ENCODE results near the gene CHPF2.

Gene CHPF2

DNA sequence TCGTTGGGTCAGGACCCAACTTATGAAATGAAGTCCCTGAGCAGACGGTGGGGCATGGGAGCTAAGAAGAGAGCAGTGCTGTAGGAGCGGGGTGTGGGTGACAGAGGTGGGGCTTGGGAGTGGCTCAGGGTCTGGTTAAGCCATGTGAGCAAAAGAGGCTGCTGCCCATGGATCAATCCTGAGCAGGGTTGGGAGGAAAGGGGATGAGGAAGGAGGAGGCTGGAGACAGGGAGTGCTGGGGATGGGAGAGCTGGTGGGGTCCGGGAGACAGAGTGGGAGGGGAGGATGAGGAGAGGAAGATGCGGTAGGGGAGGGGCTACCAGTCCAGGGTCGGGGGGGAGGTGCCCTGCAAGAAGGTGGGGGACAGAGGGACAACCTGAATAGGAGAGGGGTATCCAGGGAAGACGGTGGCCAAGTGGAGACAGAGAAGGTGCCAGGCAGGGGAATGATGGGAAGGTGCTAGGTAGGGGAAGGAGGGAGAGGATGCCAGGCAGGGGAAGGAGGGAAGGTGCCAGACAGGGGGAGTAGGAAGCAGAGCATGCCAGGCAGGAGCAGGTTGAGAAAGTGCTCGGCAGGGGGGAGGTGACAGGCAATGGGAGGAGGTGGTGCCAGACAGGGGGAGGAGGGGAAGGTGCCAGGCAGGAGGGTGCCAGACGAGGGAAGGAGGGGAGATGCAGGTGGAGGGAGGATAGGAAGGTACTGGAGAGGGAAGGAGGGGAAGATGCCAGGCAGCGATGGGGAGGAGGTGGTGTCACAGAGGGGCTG lies 43.7 kb downstream of the CHPF2 start (continued):
- no peak for TF ChIP-seq ZNF138 (tag by site-specific recombination; IDR thresholded peaks at IDR 0.05; ENCODE audit: borderline replicate concordance)
- no peak for TF ChIP-seq SP7 (tag by site-specific recombination; IDR thresholded peaks at IDR 0.05)
- no peak for TF ChIP-seq ZNF529 (tag by site-specific recombination; IDR thresholded peaks at IDR 0.05; ENCODE audit: insufficient replicate concordance)
- TF ChIP-seq, protein P1, sequence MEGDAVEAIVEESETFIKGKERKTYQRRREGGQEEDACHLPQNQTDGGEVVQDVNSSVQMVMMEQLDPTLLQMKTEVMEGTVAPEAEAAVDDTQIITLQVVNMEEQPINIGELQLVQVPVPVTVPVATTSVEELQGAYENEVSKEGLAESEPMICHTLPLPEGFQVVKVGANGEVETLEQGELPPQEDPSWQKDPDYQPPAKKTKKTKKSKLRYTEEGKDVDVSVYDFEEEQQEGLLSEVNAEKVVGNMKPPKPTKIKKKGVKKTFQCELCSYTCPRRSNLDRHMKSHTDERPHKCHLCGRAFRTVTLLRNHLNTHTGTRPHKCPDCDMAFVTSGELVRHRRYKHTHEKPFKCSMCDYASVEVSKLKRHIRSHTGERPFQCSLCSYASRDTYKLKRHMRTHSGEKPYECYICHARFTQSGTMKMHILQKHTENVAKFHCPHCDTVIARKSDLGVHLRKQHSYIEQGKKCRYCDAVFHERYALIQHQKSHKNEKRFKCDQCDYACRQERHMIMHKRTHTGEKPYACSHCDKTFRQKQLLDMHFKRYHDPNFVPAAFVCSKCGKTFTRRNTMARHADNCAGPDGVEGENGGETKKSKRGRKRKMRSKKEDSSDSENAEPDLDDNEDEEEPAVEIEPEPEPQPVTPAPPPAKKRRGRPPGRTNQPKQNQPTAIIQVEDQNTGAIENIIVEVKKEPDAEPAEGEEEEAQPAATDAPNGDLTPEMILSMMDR (tag by site-specific recombination; IDR thresholded peaks at IDR 0.05) = no peak
- peak; percentile 56; the same call in 1 of the 2 replicates for TF ChIP-seq ZBTB48 (tag by site-specific recombination; IDR thresholded peaks at IDR 0.05)
- TF ChIP-seq, protein P2, sequence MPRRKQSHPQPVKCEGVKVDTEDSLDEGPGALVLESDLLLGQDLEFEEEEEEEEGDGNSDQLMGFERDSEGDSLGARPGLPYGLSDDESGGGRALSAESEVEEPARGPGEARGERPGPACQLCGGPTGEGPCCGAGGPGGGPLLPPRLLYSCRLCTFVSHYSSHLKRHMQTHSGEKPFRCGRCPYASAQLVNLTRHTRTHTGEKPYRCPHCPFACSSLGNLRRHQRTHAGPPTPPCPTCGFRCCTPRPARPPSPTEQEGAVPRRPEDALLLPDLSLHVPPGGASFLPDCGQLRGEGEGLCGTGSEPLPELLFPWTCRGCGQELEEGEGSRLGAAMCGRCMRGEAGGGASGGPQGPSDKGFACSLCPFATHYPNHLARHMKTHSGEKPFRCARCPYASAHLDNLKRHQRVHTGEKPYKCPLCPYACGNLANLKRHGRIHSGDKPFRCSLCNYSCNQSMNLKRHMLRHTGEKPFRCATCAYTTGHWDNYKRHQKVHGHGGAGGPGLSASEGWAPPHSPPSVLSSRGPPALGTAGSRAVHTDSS (tag by site-specific recombination; IDR thresholded peaks at IDR 0.05) = no peak
- no peak for TF ChIP-seq ZNF114 (tag by site-specific recombination; IDR thresholded peaks at IDR 0.05)
- TF ChIP-seq, protein P3, sequence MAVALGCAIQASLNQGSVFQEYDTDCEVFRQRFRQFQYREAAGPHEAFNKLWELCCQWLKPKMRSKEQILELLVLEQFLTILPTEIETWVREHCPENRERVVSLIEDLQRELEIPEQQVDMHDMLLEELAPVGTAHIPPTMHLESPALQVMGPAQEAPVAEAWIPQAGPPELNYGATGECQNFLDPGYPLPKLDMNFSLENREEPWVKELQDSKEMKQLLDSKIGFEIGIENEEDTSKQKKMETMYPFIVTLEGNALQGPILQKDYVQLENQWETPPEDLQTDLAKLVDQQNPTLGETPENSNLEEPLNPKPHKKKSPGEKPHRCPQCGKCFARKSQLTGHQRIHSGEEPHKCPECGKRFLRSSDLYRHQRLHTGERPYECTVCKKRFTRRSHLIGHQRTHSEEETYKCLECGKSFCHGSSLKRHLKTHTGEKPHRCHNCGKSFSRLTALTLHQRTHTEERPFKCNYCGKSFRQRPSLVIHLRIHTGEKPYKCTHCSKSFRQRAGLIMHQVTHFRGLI (tag by site-specific recombination; IDR thresholded peaks at IDR 0.05) = no peak
- TF ChIP-seq, protein P4, sequence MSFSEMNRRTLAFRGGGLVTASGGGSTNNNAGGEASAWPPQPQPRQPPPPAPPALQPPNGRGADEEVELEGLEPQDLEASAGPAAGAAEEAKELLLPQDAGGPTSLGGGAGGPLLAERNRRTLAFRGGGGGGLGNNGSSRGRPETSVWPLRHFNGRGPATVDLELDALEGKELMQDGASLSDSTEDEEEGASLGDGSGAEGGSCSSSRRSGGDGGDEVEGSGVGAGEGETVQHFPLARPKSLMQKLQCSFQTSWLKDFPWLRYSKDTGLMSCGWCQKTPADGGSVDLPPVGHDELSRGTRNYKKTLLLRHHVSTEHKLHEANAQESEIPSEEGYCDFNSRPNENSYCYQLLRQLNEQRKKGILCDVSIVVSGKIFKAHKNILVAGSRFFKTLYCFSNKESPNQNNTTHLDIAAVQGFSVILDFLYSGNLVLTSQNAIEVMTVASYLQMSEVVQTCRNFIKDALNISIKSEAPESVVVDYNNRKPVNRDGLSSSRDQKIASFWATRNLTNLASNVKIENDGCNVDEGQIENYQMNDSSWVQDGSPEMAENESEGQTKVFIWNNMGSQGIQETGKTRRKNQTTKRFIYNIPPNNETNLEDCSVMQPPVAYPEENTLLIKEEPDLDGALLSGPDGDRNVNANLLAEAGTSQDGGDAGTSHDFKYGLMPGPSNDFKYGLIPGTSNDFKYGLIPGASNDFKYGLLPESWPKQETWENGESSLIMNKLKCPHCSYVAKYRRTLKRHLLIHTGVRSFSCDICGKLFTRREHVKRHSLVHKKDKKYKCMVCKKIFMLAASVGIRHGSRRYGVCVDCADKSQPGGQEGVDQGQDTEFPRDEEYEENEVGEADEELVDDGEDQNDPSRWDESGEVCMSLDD (tag by site-specific recombination; IDR thresholded peaks at IDR 0.05) = no peak
- no peak for TF ChIP-seq KLF7 (tag by site-specific recombination; IDR thresholded peaks at IDR 0.05; ENCODE audit: borderline replicate concordance)
- no peak for TF ChIP-seq ZBTB1 (tag by site-specific recombination; IDR thresholded peaks at IDR 0.05)
- TF ChIP-seq, protein P5, sequence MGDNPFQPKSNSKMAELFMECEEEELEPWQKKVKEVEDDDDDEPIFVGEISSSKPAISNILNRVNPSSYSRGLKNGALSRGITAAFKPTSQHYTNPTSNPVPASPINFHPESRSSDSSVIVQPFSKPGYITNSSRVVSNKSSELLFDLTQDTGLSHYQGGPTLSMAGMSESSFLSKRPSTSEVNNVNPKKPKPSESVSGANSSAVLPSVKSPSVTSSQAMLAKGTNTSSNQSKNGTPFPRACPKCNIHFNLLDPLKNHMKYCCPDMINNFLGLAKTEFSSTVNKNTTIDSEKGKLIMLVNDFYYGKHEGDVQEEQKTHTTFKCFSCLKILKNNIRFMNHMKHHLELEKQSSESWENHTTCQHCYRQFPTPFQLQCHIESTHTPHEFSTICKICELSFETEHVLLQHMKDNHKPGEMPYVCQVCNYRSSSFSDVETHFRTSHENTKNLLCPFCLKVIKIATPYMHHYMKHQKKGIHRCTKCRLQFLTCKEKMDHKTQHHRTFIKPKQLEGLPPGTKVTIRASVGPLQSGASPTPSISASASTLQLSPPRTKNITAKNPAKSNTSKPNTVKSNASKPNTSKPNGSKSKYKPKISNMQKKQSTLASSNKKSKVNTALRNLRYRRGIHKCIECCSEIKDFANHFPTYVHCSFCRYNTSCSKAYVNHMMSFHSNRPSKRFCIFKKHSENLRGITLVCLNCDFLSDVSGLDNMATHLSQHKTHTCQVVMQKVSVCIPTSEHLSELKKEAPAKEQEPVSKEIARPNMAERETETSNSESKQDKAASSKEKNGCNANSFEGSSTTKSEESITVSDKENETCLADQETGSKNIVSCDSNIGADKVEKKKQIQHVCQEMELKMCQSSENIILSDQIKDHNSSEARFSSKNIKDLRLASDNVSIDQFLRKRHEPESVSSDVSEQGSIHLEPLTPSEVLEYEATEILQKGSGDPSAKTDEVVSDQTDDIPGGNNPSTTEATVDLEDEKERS (tag by site-specific recombination; IDR thresholded peaks at IDR 0.05) = no peak
- no peak for TF ChIP-seq GLIS2 (tag by site-specific recombination; IDR thresholded peaks at IDR 0.05)
- no peak for TF ChIP-seq ZNF768 (tag by site-specific recombination; IDR thresholded peaks at IDR 0.05)
- no peak for TF ChIP-seq ZNF501 (tag by site-specific recombination; IDR thresholded peaks at IDR 0.05)
- no peak for TF ChIP-seq ZNF132 (tag by site-specific recombination; IDR thresholded peaks at IDR 0.05; ENCODE audit: borderline replicate concordance)
- TF ChIP-seq SP2 (tag by site-specific recombination; IDR thresholded peaks at IDR 0.05) = peak; percentile 30; the same call in 1 of the 2 replicates
- no peak for TF ChIP-seq ZNF785 (tag by site-specific recombination; IDR thresholded peaks at IDR 0.05)
- TF ChIP-seq ZNF610 (tag by site-specific recombination; IDR thresholded peaks at IDR 0.05; ENCODE audit: borderline replicate concordance) = no peak
- TF ChIP-seq, protein P6, sequence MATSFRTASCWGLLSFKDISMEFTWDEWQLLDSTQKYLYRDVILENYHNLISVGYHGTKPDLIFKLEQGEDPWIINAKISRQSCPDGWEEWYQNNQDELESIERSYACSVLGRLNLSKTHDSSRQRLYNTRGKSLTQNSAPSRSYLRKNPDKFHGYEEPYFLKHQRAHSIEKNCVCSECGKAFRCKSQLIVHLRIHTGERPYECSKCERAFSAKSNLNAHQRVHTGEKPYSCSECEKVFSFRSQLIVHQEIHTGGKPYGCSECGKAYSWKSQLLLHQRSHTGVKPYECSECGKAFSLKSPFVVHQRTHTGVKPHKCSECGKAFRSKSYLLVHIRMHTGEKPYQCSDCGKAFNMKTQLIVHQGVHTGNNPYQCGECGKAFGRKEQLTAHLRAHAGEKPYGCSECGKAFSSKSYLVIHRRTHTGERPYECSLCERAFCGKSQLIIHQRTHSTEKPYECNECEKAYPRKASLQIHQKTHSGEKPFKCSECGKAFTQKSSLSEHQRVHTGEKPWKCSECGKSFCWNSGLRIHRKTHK (tag by site-specific recombination; IDR thresholded peaks at IDR 0.05) = no peak
- no peak for TF ChIP-seq ZNF24 (tag by site-specific recombination; IDR thresholded peaks at IDR 0.05)
- TF ChIP-seq ZNF510 (tag by site-specific recombination; IDR thresholded peaks at IDR 0.05; ENCODE audit: insufficient replicate concordance) = no peak
- TF ChIP-seq ZIC2 (tag by site-specific recombination; IDR thresholded peaks at IDR 0.05) = peak; percentile 32; the same call in 1 of the 2 replicates
- TF ChIP-seq, protein P7, sequence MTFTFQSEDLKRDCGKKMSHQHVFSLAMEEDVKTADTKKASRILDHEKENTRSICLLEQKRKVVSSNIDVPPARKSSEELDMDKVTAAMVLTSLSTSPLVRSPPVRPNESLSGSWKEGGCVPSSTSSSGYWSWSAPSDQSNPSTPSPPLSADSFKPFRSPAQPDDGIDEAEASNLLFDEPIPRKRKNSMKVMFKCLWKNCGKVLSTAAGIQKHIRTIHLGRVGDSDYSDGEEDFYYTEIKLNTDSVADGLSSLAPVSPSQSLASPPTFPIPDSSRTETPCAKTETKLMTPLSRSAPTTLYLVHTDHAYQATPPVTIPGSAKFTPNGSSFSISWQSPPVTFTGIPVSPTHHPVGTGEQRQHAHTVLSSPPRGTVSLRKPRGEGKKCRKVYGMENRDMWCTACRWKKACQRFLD (tag by site-specific recombination; IDR thresholded peaks at IDR 0.05) = no peak
- no peak for TF ChIP-seq ZNF776 (tag by site-specific recombination; IDR thresholded peaks at IDR 0.05; ENCODE audit: borderline replicate concordance)
